Epithelial cell of proximal tubule (primary cell): Measurements from ENCODE around the gene POU2AF3. TPM values are rescaled to one million over a fixed set of nuclear protein-coding genes. Genes with fewer than 3 reads are reported as not detected.

Experiments used
- DNase-seq: peaks from one replicate; pipeline ENCODE4 v3.0.0-alpha.2; 2011; ENCODE audit warnings: low read depth
- H3K4me3 ChIP-seq: 2 replicates; pipeline ENCODE4 v1.5.1; 2011; ENCODE audit warnings: low read depth, mild to moderate bottlenecking, low read length
- CTCF ChIP-seq: conservative IDR thresholded peaks from 2 replicates; pipeline ENCODE4 v1.5.1; 2012; ENCODE audit warnings: low read depth, mild to moderate bottlenecking, low read length
- total RNA-seq: library from RNA; depleted of rRNA; stranded (reverse); fragments of >200 nt; gene quantifications from 2 replicates; pipeline ENCODE4 v1.2.3, GENCODE V29; 2015

The POU2AF3 gene
- total RNA-seq, 1 donor from 2014 or later: 0.69 TPM

GRCh38 chr11:111336582-111337256 is 38.4 kb downstream of the POU2AF3 start:
- no peak overlapping the region for H3K4me3 ChIP-seq
- no peak for DNase-seq
- TF ChIP-seq CTCF: no peak

- TF ChIP-seq CTCF: no peak
- no peak for DNase-seq
- H3K4me3 ChIP-seq: no peak overlapping the region
These were observed 41.5 kb downstream of the POU2AF3 start for GRCh38 chr11:111339758-111340388.

GRCh38 chr11:111342329-111342728 is 44.0 kb downstream of the POU2AF3 start:
- H3K4me3 ChIP-seq: no peak overlapping the region
- TF ChIP-seq CTCF: no peak
- DNase-seq: no peak

- no peak for TF ChIP-seq CTCF
- H3K4me3 ChIP-seq: no peak overlapping the region
- no peak for DNase-seq
These were observed 45.7 kb downstream of the POU2AF3 start for GRCh38 chr11:111344032-111344431.

- no peak for TF ChIP-seq CTCF
- no peak for DNase-seq
- H3K4me3 ChIP-seq: no peak overlapping the region
These were observed 48.8 kb downstream of the POU2AF3 start for GRCh38 chr11:111347002-111347722.

- no peak for TF ChIP-seq CTCF
- DNase-seq: no peak
- H3K4me3 ChIP-seq: no peak overlapping the region
These were observed 49.4 kb downstream of the POU2AF3 start for GRCh38 chr11:111347723-111348115.
